ENCODE results near the gene TIMP3.

TIMP3 gene

DNA sequence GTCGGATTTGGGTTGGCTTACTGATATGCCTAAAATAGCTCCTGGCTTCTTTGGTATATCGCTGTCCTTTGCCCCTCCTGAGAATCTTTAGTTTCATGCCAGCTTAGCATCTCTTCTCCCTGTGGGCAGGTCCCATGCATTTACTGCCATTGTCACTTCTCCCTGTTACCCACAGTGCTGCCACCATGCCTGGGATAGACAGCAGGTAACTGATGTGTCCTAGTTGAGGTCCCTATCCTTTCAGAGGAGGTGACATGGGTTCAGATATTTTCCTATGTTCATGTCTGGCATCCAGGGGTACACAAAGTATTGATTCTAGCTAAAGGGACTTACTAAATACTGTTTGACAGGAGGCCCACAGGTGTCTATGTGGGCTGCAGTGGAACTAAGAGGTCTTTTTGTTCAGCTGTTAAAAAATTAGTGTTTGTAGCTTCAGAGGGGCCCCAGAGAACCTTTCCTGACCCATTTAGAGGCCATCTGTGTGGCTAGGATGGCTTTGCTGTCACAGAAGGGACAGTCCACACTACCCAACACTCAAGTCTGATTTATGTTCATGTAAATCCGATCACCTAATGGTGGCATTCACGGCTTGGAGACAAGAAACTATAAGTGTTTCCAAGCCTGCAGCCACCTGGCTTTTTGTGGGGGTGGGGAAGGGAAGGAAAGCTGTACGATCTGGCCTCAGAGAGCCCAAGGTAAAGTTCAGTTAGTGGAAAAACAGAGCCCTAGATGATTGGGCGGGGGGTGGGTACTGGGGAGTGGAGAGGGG, 8.5 kb downstream of the TIMP3 start:
- DNase-seq (ENCODE audit: low spot score): no peak

DNA sequence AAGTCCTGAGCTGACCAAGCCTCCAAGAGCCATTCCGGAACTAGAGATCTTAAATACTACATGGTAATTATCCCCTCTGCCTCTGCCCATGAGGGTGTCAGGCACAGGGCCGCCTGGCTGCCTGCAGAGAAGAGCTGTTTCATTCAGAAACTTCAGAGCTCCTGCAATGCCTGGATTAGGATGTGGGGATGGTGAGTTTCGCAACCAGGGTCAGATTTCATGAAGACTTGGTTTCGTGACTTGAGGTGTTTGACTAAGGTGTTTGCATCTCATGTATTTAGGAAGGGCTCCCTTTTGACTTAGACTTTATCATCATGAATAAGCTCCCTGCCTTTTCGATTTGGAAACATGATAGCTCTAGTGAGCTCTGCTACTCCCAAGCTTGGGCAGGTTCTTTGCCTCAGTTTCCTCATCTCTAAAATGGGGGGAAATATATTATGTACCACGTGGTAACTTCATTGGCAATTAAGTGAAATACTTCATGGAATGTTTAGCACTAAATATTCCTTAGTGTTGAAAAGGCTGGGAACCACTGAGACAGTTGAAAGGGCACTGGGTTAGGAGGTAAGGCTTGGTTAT, 9.1 kb downstream of the TIMP3 start:
- no peak for DNase-seq (ENCODE audit: low spot score)

DNA sequence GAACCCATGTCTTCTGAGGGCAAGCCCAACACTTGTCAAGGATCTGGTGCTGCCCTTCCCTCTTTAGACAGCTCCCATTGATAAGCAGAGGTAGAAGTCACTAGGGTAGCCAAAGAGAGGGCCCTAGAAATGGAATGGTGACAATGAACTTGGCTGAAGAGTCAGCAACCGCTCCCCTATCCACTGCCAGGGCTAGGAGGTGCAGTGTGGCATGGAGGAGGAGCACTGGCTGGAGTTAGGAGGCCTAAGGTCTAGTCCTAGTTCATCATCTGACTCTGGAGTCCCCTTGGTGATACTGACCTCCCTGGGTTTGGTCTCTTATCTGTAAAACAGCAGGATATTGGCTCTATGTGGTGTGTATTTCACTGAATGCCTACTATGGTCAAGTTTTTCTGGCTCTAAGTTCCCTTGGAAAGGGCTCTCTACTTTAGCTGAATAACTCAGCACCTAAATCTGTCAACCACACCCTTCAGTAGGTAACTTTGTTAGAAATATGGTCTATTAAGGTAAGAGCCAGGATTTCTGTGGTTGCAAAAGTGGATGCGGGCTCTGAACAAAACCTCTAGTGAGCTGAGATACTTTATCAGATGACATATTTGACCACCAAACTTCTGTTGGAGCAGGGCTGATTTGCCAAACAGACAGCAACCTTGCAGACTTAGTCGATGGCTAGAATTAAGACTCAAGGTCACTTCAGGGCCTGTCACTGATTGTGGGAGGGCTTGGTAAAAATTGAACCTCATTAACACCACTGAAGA, 10.5 kb downstream of the TIMP3 start:
- no peak for DNase-seq (ENCODE audit: low spot score)

DNA sequence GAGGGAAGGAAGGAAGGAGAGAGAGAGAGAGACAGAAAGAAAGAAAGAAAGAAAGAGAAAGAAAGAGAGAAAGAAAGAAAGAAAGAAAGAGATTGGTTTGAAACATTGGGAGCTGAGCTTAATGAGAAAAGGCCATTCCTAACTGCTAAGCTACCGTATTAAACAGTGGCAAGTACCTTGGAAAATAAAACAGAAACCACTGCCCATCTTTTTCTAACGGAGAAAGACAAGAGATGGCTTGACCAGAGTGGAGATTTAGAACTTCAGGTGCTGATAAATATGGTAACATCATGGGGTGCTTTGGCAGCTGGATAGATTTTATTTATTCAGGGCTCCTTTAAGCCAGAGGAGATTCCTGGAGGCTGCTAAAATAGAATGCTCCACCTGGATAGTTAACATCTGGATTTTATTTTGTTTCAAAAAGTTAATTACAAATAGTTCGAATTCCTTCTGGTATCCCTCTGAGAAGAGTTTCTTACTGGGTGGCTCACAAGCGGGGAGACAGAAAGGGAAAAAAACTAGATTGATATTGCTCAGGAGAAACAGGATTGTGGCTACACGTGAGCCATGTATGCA, 12.9 kb downstream of the TIMP3 start:
- DNase-seq (ENCODE audit: low spot score): no peak

DNA sequence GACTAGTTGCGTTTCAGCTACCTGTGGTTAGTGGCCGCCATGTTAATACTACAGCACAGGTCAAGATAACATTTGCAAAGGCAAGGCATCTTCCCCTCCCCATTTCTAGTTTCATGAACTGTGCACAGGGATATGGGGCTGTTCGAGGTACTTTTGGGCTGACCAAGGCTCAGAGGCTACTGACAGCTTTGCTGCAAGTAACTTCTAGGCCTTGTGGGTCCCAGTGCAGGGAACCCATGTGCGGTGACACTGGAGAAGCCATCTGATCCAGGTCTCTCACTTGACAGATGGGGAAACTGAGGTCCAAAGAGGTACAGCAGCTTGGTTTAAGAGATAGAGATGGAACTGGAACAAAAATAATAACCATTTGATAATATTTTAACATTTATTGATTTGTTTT, 13.6 kb downstream of the TIMP3 start:
- DNase-seq (ENCODE audit: low spot score): no peak

DNA sequence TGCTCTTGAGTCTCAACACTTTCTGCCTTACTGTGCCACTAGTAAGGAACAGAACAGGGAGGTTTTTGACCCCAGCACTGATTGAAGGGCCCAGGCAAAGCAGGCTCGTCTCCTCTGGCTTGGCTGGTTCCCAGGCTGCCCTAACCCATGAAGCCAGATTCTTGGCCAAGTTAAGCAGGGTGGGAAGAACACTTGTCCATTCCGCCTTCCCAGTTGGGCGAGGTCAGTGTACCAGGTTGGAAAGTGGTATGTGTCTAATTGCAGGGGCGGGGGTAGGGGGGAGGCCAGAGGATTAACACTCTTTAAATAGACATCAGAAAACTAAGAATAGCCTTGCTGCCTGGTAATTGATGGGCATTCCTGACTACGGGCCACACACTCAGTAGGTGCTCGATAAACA, 14.4 kb downstream of the TIMP3 start:
- no peak for DNase-seq (ENCODE audit: low spot score)

DNA sequence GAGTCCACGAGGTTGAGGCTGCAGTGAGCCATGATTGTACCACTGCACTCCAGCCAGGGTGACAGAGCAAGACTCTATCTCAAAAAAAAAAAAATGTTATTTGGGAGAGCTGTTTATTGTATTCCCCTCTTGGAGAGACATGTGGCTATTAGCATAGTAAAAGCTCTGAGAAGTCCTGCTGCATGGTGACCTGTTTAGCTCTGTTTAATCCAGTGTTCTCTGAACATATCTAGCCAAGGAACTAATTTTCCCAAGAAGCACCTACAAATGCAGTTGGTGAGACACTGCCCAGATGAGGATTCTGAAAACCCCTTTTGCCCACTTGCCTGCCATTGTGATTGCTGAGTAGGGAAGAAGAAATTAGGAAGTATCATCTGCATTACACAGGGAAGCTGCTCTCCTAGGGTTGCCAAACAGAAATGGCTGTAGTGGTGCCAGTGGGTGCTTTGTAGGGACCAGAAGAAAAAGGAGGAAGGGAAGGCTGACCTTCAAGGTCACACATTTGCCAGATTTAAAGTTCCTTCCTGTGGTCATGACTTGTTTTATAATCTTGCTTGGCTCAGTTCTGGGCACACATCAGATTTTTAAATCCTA, 15.7 kb downstream of the TIMP3 start:
- DNase-seq (ENCODE audit: low spot score): no peak

DNA sequence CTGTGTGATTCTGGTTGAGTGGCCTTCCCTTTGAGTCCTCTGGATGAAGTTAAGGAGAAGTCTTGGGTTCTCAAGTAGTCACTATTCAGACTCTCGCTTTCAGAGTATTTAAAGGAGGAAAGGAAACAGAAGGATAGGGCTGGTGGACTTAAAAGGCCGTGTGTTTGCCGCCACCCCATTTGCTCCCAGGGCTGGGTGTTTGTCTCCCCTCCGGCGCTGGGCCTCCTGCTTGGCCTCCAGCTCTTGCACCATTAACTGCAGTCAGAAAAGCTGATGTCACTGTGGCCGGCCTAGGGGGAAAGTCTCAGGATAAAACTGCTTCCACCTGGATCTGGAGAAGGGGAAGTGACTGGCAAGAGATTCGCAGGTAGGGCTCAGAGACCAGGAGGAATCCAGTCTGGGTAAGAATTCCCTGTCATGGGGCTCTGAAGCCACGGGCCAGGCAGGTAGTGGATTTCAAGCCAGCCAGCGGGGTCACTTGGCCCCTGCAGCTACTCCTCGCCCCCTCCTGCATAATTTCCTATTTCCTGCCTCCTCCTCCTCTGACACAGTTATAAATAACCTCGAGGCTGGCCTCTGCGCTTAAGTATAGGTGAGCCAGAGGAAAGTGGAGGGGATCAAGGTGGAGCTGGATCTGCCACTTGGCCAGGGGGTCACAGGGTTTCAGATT, 17.1 kb downstream of the TIMP3 start:
- no peak for DNase-seq (ENCODE audit: low spot score)

DNA sequence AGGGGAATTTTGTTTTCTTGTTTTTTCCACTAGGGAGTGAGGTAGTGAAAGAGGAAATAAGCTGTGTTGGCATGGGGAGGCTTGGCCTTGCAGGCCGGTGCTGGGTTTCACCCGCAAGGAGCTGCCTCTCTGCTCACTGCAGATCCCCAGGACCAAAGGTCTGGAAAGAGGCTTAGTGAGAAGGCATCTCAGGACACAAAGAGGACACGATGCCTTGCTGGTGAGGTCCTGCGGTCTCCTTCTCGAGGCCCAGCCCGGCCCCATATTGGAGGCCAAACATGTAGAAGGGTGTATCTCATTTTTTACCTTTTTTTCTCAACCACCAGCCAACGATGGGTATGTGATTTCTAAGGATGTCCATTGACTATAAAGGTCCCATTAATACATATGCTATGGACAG, 17.6 kb downstream of the TIMP3 start:
- no peak for DNase-seq (ENCODE audit: low spot score)

DNA sequence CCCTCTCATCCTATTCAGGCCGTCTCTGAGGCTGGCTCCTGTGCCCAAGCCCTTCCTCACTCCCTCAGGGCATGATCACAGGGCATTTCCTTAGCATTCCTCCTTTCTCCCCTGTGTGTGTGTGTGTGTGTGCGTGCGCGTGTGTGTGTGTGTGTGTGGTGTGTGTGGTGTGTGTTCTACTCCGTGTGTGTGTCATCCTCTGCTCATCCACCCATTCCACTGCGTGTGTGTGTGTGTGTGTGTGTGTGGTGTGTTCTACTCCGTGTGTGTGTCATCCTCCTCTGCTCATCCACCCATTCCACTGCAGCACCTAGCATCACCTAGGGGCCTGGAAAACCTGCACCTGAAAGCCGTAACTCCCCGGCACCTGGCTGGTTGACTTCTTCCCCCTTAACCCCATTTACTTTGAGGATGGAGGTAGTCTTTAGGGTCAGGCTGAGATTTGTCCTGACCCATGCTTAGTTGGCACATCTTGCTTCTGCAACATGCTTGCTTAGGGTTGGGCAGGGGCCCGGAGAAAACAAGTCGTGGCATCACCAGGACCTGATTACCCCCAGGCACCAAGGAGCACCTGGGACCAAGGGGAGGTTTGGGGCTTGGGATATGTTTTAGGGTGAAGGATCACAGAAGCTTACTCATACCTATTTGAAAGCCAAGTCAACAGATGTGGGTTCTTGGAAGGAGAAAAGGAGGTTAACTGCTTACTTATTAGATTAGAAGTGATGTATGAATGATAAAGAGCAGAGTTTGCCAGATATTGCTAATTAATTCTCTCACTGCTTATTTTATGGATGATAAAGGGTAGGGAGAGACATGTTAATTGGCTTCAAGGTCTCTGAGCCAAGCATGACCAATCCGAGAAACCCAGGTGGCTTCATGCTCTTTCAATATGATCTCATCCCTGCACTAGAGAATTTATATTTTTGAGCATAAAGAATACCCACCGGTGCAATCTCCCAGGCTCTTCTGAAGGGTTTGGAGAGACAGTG, 18.9 kb downstream of the TIMP3 start:
- DNase-seq (ENCODE audit: low spot score): no peak

DNA sequence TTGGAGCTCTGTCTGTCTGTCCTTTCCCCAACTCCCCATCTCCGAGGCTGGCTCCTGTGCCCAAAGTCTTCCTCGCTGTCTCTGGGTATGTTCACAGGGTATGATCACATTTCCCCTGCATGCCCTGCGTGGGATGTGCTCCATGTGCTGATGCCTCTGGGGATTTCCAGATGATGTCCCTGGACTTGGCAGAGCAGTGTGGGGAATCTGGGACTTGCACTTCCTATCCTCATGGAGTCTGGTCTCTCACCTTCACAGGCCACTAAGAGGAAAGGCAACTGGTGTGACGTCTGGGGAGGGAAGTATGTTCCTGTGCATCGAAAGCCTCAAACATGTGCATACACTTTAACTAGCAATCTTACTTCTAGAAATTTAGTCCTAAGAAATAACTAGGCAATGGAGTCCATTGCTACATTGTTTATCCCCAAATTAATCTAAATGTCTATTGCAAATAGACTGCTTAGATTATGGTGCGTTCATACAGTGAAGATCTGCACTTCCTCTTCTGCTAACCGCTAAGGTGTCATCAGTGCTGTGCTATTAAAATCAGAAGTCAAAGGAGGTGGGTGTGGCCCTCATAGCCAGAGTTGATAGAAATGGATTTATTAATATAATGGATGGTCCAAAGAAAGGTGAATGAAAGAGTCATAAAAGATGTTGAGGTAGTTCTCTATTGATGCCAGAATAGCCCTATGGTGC, 20.8 kb downstream of the TIMP3 start:
- DNase-seq (ENCODE audit: low spot score): no peak

DNA sequence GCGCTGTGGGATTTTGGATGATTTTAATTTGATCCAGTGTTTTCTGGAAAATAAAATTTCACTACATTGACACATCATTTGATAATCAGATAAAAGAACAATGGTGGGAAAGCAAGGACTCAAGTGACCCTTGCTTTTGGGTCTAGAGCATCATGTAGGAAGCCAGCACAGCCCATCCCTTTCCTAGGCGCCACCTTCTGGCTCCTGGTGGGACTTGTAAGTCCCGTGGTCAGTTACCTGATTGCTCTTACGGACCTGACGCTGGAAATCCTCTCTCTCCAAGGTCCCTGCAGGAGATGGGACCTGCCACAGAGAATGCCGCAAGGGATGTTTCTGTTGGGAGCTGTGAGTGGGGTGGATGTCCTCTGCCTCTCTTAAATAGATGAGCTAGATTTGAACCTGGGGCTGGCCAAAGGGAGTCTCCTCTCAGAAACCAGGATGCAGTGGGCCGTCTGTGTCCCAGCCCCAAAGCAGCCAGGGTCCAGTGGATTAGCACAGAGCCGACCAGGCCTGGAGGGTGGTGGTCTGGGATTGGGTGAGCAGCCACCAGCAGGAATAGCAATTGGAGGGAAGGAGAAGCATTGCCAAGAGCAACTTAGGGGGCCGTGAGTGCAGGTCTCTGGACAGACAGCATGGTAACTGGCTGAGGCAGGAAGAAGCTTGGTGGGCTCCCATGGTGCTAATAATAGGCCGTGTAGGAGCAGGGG, 21.7 kb downstream of the TIMP3 start:
- DNase-seq (ENCODE audit: low spot score): peak; percentile 57

DNA sequence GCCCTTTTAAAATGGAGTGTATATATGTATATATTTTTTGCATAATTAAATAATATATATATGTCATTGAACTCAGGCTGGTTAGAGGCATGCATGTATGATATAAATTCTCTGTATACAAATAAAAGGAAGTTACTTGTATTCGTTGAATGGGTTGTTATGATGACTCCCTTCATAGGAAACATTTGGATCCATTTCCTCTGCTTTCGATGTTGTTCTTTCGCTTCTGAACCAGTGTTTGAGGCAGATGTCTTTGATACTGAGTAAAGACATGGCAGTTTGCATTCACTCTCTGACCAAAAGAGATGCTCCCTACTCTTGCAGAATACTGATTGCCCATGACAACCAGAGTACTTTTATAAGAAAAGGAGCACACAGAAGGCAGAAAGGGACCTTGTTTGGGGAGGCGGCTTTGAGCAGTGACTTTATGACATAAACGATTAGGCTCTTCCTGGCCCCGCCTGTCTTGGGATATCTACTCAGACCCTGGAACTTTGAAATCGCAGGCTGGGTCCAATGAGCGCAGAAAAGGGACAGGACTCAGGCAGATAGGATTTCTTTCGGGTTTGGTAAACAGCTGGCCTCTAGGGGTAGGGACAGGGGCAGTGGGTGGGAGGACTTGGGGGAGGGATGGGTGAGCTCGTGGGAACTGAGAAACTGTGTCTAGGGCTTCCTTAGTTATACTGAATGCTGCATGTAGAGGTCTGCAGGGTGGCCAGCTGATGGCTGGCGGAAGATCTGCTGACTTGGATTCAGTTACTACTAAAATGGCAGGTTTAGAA, 23.2 kb downstream of the TIMP3 start:
- no peak for DNase-seq (ENCODE audit: low spot score)

DNA sequence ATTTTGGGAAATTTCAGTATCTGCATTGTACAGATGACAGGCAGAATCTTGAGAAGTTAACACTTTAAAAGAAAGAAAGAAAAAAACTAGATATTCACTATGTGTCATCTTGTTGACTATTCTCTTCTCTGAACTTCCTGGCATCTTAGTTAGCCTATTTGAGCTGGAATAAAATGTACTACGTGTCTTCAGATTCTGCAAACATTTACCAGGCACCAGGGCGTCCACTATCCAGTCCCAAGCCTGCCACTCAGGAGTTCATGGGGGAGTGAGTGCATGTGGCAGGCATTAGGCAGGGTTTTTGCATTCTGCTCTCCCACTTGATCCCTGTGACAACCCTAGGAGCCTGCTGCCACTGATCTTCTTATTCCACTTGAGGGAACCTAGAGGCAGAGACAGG, 25.0 kb downstream of the TIMP3 start:
- no peak for DNase-seq (ENCODE audit: low spot score)

DNA sequence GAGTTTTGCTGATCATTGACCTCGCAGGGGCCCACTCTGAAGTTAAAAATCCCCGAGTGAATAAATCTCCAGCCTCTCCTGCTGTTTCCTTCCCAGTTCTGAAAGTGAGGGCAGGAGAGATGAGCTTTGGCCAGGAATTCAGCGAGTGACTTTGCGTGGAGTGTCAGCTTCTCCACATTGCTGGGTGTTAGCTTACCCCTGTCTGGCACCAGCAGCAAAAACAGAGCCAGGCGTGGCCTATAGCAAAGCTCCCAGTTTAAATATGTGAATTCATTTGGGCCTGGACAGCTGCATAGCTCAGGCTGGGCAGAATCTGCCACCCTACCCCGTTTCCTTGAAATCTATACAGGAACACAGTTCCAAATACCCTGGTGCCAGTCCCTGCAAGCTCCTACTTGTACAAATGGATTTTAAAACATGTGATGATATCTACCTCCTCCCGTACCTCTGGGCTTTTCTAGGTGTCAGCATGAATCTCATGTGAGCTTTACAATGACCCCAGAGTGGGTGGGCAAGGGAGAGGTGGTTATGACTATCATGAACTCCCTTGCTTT, 25.6 kb downstream of the TIMP3 start:
- DNase-seq (ENCODE audit: low spot score): no peak

DNA sequence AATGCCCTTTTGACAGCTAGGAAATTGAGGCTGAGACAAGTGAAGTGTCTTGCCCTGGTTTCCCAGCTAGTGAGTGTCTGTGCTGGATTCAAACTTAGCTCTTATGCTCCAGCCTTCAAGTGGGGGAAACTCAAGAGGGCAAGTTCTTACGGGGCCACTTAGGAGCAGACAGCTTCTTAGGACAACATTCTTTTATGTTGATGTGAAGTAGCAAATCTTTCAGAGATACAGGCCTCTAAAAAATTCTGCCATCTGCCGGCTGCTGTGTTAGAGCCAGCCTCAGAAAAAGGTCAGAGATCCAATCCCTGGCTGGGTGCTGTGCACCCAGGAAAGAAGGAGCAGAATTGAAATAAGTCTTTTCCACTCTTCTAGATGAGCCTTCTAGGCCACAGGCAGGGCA, 26.6 kb downstream of the TIMP3 start:
- DNase-seq (ENCODE audit: low spot score): no peak

DNA sequence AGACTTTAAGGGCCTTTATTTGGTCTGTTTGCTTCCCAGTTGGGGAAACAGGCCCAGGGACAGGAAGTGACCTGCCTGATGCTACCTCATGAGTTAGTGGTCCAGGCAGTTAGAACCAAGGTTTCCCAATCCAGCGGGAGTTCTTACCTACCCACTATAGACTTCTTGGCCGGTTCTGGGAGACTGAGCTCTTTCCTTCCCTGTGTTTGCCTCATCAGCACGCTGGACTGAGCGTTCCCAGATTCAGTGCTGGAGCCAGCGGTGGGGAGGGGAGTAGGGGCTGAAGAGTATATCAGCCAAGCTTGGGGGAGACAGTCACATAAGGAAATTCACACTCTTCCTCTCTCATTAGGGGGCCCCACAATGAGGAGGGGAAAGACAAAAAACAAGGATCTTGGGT, 27.1 kb downstream of the TIMP3 start:
- DNase-seq (ENCODE audit: low spot score): no peak

DNA sequence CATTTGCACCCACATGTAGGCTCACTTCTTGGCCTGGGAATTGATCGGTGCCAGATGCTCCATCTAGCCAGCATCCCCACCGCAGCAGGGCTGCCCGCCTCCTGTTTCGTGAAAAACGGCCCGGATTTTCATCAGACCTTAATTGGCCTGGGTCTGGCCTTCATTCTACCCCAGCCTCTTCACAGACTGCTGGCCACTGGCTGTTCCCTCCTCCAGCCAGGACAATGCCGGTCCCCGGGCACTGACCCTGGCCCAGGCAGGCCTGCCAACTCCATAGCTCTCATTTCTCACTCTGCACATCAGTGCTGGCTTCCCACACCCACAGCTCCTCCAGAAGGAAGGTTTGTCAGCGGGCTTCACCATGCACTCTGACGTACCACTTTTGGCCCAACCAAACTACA, 27.9 kb downstream of the TIMP3 start:
- no peak for DNase-seq (ENCODE audit: low spot score)
